Fibroblast of pulmonary artery (primary cell): Measurements from ENCODE around the gene COL11A2.

Source experiments
- DNase-seq: peaks from one replicate; pipeline ENCODE4 v3.0.0-alpha.2; 2010; ENCODE audit warnings: low read depth
- H3K4me3 ChIP-seq: replicated peaks from 2 replicates; pipeline ENCODE4 v1.5.1; 2011; ENCODE audit warnings: low read depth, mild to moderate bottlenecking, control low read depth, low read length, moderate library complexity
- TF ChIP-seq, protein P1 (sequence below): IDR thresholded peaks from 2 replicates; pipeline ENCODE4 v1.5.1; 2011; ENCODE audit warnings: mild to moderate bottlenecking, control low read depth, low read length, inconsistent platforms; ENCODE audit errors: missing control alignments

COL11A2 gene

DNA sequence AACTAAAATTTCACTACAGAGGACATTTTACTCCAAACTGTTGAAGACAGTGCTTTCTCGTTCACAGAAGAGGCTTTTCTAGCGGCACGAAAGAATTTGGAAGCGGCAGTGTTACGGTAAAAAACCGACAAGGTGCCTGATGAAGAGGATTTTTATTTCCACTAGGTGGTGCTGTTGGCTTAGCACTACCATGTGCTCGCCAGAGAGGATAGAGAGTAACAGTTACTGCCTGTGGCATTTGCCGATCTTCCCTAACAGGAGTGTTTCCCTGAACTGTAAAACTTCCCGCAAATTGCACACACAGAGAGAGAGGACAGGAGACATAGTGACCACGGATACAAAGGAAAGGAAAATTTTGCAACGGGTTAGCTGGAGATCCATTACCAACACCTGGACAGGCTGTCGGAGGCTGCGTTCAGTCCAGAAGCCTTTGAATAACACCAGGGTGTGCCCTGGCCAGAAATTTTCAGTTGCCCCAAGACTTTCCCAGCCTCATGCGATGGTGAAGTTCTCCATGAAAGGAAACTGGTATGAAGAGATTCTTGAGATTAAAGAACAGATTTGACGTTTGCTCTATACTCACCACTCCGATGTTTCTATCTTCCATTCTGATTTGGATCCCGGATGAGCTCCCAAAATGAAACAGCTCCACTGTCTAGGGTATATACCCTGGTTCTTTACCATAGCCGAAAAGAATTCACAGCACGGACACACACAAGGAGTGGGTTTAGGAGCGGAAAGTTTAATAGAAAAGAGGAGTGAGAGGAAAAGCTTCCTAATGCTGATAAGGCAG, 68.3 kb downstream of the COL11A2 start:
- DNase-seq, result peak; percentile 37
- TF ChIP-seq, protein P1, sequence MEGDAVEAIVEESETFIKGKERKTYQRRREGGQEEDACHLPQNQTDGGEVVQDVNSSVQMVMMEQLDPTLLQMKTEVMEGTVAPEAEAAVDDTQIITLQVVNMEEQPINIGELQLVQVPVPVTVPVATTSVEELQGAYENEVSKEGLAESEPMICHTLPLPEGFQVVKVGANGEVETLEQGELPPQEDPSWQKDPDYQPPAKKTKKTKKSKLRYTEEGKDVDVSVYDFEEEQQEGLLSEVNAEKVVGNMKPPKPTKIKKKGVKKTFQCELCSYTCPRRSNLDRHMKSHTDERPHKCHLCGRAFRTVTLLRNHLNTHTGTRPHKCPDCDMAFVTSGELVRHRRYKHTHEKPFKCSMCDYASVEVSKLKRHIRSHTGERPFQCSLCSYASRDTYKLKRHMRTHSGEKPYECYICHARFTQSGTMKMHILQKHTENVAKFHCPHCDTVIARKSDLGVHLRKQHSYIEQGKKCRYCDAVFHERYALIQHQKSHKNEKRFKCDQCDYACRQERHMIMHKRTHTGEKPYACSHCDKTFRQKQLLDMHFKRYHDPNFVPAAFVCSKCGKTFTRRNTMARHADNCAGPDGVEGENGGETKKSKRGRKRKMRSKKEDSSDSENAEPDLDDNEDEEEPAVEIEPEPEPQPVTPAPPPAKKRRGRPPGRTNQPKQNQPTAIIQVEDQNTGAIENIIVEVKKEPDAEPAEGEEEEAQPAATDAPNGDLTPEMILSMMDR, result peak; percentile 32

DNA sequence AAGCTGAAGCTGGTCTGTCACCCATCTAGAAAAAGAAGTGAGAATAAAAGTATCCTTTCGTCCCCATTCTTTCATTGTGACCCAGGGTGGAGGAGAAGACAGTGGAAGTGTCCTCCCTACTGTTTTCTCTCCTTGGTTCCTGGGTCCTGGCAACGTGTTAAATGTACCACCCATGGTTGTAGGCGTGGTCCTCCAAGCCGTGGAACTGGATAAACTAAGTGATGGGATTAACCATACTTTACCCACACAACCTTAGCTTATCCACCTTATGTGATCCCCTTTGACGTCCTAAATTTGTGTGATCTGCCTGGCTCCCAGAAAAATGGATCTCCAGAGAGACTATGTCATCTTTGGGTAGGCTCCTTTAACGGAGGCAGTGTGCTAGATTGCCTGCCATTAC, 69.1 kb downstream of the COL11A2 start:
- TF ChIP-seq, protein P1, result no peak

More for the DNA sequence above, 68.3 kb downstream of the COL11A2 start:
- no peak overlapping the region for H3K4me3 ChIP-seq

DNA sequence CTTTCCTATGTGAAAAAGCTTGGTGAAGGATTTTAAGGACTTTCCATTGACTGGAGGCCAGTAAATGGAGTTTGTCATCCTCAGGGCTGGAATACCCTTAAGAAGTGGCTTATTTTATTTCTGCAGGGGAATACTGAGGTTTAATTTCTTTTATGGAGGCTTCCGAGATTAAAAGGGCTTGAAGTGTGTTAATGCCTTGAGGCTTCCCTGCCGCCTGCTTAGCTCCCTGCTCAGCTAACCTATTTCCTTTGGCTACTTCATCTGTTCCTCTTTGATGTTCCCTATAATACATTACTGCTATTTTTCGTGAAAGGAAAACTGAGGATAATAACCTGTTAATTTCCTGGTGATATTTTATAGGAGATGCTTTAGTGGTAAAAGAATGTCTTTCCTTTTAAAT, 72.3 kb downstream of the COL11A2 start:
- H3K4me3 ChIP-seq, result no peak overlapping the region
- no peak for DNase-seq
- TF ChIP-seq, protein P1, result no peak

More for the DNA sequence above, 69.1 kb downstream of the COL11A2 start:
- no peak overlapping the region for H3K4me3 ChIP-seq
- DNase-seq, result no peak

DNA sequence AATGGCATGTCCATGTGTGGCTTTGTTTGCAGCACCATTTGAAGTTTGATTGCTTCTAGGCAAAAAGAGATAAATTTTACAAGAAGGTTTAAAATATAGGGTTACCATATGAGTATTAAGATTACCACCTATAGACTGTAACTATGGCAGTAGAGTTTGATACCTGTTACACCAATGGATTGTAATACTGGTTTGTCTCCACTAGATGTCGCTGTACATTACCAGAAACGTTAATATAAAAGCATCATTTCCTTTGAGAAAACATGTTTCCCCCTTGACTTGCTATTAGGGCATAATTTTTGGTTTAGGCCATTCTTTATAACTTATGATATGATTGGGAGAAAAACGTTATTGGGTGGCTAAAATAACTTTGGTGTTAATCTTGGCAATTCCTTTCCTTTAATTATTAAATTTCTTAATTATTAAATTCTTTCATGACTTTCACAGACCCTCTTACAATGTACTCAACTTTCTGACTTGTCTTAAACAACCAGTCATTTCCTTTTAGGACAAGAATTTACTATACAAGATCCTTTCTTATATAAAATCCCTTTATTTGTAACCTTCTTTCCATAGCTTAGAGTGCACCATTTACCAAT, 73.6 kb downstream of the COL11A2 start:
- no peak overlapping the region for H3K4me3 ChIP-seq
- DNase-seq, result peak; percentile 73
- TF ChIP-seq, protein P1, result peak; percentile 70

DNA sequence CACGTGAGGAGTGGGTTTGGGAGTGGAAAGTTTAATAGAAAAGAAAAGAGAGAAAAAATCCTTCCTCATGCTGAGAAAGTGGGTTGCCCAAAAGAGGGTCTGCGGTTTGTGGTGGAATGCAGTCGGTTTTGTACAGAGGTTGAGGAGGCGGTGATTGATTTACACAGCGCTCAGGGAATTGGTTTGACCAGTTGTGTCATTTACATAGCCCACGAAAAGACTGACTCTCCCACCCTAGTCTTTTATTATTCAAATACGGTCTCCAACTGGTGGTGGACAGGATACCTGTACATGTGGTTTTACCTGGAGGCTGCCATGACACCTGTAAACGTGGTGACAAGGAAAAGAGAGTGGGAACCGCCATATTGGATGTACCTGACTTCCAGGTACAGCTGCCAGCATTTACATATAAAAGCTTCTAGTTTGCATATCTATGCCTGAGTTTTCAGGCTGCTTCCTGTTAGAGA, 74.4 kb downstream of the COL11A2 start:
- DNase-seq, result no peak
- no peak overlapping the region for H3K4me3 ChIP-seq
- TF ChIP-seq, protein P1, result no peak

DNA sequence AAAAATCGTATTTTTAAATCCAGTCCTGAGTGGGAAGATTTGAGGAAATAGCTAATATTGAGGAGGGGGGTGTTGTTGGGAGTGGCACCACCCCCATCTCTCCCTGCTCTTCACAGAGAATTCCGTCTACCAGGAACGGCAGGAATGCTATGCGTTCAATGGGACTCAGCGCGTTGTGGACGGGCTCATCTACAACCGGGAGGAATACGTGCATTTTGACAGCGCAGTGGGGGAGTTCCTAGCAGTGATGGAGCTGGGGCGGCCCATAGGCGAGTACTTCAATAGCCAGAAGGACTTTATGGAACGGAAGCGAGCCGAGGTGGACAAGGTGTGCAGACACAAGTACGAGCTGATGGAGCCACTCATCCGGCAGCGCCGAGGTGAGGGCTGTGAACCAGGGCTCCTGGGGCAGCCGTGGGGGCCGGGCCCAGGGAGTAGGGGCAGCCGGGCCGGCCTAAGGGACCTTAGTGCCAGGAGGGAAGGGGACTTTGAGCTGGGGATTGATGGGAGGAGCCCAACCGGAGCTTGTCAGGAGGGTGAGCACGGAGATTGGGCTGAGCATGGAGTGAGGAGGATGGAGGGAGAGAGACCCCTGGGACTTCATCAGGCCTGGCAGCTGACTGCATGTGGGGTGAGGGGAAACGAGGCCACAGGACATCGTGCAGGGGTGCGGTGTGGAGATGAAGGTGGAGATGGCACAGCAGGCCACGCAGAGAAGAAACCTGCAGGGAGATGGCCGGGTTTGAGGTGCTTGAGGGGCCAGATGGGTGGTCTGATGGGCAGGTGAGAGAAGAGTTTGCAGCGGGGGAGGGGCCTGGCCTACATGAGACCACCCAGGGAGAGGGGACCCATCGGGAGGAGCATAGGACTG, 75.2 kb downstream of the COL11A2 start:
- TF ChIP-seq, protein P1, result no peak
- DNase-seq, result no peak
- H3K4me3 ChIP-seq, result no peak overlapping the region
